Astrocyte (in vitro differentiated cells and primary cell): ENCODE results near the gene PCDHGA5. TPM values are rescaled to one million over a fixed set of nuclear protein-coding genes. Genes with fewer than 3 reads are reported as not detected.

Experiments used
- DNase-seq: peaks from one replicate; pipeline ENCODE4 v3.0.0-alpha.2; 2010; ENCODE audit warnings: low read depth
- FAIRE-seq: peaks from 2 replicates; lab custom pipeline; 2011; peaks lifted over from hg19 to GRCh38; lab: Jason Lieb, UNC
- H2AFZ ChIP-seq: 2 replicates; pipeline ENCODE4 v1.6.0; 2012; ENCODE audit warnings: low read depth, low read length, inconsistent platforms
- H3K27ac ChIP-seq: 2 replicates; pipeline ENCODE4 v1.5.1; 2011; ENCODE audit warnings: low read depth, low read length, inconsistent platforms
- H3K27me3 ChIP-seq: 2 replicates; pipeline ENCODE4 v1.6.0; 2011; ENCODE audit warnings: low read length, inconsistent platforms; ENCODE audit not compliant: insufficient read depth
- H3K36me3 ChIP-seq: 2 replicates; pipeline ENCODE4 v1.5.1; 2011; ENCODE audit warnings: low read length, inconsistent platforms; ENCODE audit not compliant: insufficient read depth
- H3K4me1 ChIP-seq: 2 replicates; pipeline ENCODE4 v1.5.1; 2011; ENCODE audit warnings: low read length, inconsistent platforms; ENCODE audit not compliant: insufficient read depth
- H3K4me2 ChIP-seq: 2 replicates; pipeline ENCODE4 v1.6.0; 2012; ENCODE audit warnings: low read length, inconsistent platforms
- H3K4me3 ChIP-seq: 2 replicates; pipeline ENCODE4 v1.5.1; 2011; ENCODE audit warnings: low read depth, mild to moderate bottlenecking, low read length, inconsistent platforms; ENCODE audit not compliant: insufficient read depth
- H3K79me2 ChIP-seq: 2 replicates; pipeline ENCODE4 v1.6.0; 2012; ENCODE audit warnings: mild to moderate bottlenecking, low read length, inconsistent platforms; ENCODE audit not compliant: insufficient read depth
- H3K9ac ChIP-seq: 2 replicates; pipeline ENCODE4 v1.6.0; 2012; ENCODE audit warnings: mild to moderate bottlenecking, low read length, inconsistent platforms
- H3K9me3 ChIP-seq: 2 replicates; pipeline ENCODE4 v1.5.1; 2012; ENCODE audit warnings: low read depth, mild to moderate bottlenecking, low read length, inconsistent platforms; ENCODE audit not compliant: insufficient read depth
- H4K20me1 ChIP-seq: 2 replicates; pipeline ENCODE4 v1.6.0; 2012; ENCODE audit warnings: low read length, inconsistent platforms; ENCODE audit not compliant: insufficient read depth
- H3K27ac Mint-ChIP-seq: one replicate; pipeline ENCODE4 v1.8.0; 2021; ENCODE audit warnings: mild to moderate bottlenecking, mixed read lengths; ENCODE audit not compliant: unreplicated experiment
- H3K27me3 Mint-ChIP-seq: one replicate; pipeline ENCODE4 v1.8.0; 2021; ENCODE audit warnings: low read depth, mixed read lengths; ENCODE audit not compliant: unreplicated experiment
- H3K36me3 Mint-ChIP-seq: one replicate; pipeline ENCODE4 v1.8.0; 2021; ENCODE audit warnings: low read depth, mixed read lengths; ENCODE audit not compliant: unreplicated experiment
- H3K4me1 Mint-ChIP-seq: one replicate; pipeline ENCODE4 v1.8.0; 2021; ENCODE audit warnings: low read depth, mixed read lengths; ENCODE audit not compliant: unreplicated experiment
- H3K4me3 Mint-ChIP-seq: one replicate; pipeline ENCODE4 v1.8.0; 2021; ENCODE audit warnings: mild to moderate bottlenecking, moderate library complexity, mixed read lengths; ENCODE audit not compliant: unreplicated experiment
- H3K9me3 Mint-ChIP-seq: one replicate; pipeline ENCODE4 v1.8.0; 2021; ENCODE audit warnings: mild to moderate bottlenecking, mixed read lengths; ENCODE audit not compliant: unreplicated experiment
- EZH2 ChIP-seq: IDR thresholded peaks from 2 replicates; pipeline ENCODE4 v1.6.1; 2012; ENCODE audit warnings: mild to moderate bottlenecking, low read length, inconsistent platforms; ENCODE audit not compliant: insufficient read depth
- total RNA-seq: library from RNA; stranded (reverse); gene quantifications from 2 replicates; pipeline ENCODE4 v1.2.1, GENCODE V29; 2021
- TF ChIP-seq, protein P1 (sequence below): IDR thresholded peaks from 2 replicates; pipeline ENCODE4 v1.5.1; 2011; ENCODE audit warnings: low read depth, mild to moderate bottlenecking, inconsistent platforms, low read length, moderate library complexity; ENCODE audit not compliant: insufficient read depth

The PCDHGA5 gene
- total RNA-seq, 1 donor from 2014 or later: 0.30 TPM

DNA sequence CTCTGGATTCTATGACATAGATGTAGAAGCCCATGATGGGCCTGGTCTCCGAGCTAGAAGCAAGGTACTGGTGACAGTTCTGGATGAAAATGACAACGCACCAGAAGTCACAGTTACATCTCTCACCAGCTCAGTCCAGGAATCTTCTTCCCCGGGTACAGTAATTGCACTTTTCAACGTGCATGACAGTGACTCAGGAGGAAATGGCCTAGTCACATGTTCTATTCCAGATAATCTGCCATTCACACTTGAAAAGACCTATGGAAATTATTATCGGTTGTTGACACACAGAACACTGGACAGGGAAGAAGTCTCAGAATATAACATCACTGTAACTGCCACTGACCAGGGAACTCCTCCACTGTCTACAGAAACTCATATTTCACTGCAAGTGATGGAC is 7.8 kb upstream of the PCDHGA5 start:
- Histone ChIP-seq H3K4me3 (no peak overlapping the region), H3K4me2 (no peak overlapping the region), H4K20me1 (no peaks in the 10 kb centered on the region), H3K27me3 (peaks cover 7% of the 10 kb centered on the region), H3K27ac (no peak overlapping the region), H3K9me3 (peaks cover 47% of the 10 kb centered on the region), H3K36me3 (no peaks in the 10 kb centered on the region), H2AFZ (no peak overlapping the region), H3K79me2 (no peaks in the 10 kb centered on the region), H3K9ac (no peak overlapping the region), H3K4me1 (no peaks in the 10 kb centered on the region)
- no peak overlapping the region for H3K4me3 Mint-ChIP-seq
- TF ChIP-seq, protein P1, sequence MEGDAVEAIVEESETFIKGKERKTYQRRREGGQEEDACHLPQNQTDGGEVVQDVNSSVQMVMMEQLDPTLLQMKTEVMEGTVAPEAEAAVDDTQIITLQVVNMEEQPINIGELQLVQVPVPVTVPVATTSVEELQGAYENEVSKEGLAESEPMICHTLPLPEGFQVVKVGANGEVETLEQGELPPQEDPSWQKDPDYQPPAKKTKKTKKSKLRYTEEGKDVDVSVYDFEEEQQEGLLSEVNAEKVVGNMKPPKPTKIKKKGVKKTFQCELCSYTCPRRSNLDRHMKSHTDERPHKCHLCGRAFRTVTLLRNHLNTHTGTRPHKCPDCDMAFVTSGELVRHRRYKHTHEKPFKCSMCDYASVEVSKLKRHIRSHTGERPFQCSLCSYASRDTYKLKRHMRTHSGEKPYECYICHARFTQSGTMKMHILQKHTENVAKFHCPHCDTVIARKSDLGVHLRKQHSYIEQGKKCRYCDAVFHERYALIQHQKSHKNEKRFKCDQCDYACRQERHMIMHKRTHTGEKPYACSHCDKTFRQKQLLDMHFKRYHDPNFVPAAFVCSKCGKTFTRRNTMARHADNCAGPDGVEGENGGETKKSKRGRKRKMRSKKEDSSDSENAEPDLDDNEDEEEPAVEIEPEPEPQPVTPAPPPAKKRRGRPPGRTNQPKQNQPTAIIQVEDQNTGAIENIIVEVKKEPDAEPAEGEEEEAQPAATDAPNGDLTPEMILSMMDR: no peak
- TF ChIP-seq EZH2: no peak
- no peaks in the 10 kb centered on the region for H3K4me1 Mint-ChIP-seq
- no peak for DNase-seq
- no peak overlapping the region for H3K27ac Mint-ChIP-seq
- peaks cover 38% of the 10 kb centered on the region for H3K9me3 Mint-ChIP-seq
- FAIRE-seq: no peak
- no peaks in the 10 kb centered on the region for H3K27me3 Mint-ChIP-seq
- peaks cover 14% of the 10 kb centered on the region for H3K36me3 Mint-ChIP-seq

DNA sequence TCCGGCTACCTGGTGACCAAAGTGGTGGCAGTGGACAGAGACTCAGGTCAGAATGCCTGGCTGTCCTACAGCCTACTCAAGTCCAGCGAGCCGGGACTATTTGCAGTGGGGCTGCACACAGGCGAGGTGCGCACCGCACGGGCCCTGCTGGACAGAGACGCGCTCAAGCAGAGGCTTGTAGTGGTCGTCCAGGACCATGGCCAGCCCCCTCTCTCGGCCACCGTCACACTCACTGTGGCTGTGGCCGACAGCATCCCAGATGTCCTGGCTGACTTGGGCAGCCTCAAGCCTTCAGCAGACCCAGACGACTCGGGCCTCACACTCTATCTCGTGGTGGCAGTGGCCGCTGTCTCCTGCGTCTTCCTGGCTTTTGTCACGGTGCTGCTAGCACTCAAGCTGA is 7.0 kb upstream of the PCDHGA5 start:
- Histone ChIP-seq H3K9me3 (peaks cover 47% of the 10 kb centered on the region), H3K9ac (no peak overlapping the region), H3K36me3 (no peaks in the 10 kb centered on the region), H2AFZ (no peak overlapping the region), H3K4me2 (no peak overlapping the region), H3K4me3 (no peak overlapping the region), H3K4me1 (no peaks in the 10 kb centered on the region), H3K27ac (no peak overlapping the region), H3K27me3 (peaks cover 8% of the 10 kb centered on the region), H3K79me2 (no peaks in the 10 kb centered on the region), H4K20me1 (no peaks in the 10 kb centered on the region)
- no peak for FAIRE-seq
- Mint-ChIP-seq H3K27ac (no peak overlapping the region), H3K9me3 (peaks cover 37% of the 10 kb centered on the region), H3K4me3 (no peak overlapping the region), H3K27me3 (no peaks in the 10 kb centered on the region), H3K36me3 (peaks cover 18% of the 10 kb centered on the region), H3K4me1 (no peaks in the 10 kb centered on the region)
- no peak for DNase-seq
- TF ChIP-seq, protein P1: no peak
- TF ChIP-seq EZH2: no peak

DNA sequence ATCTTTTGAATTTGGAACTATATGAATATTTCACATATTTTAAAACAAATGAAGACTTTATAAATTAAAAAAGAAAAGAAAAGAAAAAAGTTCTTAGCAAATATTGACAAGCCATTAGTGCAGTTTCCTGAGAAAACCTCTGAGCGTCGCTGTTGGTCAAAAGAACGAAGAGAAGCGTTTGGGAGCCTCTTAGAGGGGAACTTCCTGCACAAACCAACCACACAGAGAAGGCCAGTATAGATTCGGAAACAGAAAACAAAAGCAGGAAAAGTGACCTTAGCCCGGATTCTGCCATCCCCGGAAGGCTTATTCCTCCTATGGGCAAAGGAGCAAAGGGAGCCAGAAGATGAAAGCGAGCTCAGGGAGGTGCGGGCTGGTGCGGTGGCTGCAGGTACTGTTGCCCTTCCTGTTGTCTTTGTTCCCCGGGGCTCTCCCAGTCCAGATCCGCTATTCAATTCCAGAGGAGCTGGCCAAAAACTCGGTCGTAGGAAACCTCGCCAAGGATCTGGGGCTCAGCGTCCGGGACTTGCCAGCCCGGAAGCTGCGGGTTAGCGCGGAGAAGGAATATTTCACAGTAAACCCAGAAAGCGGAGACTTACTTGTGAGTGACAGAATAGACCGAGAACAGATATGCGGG is 4.1 kb upstream of the PCDHGA5 start, which contains the start of gene PCDHGB2:
Gene PCDHGB2 (plus strand): TSS at position 205 of the 637 bp plus-strand sequence. CDS start 142 bp downstream, at position 347.
- Histone ChIP-seq H3K27ac (no peak within 1 kb of the TSS), H4K20me1 (no peaks in the 10 kb centered on the region), H3K4me1 (no peaks in the 10 kb centered on the region), H3K4me3 (no peak within 1 kb of the TSS), H3K36me3 (no peaks in the 10 kb centered on the region), H3K27me3 (peaks cover 20% of the 10 kb centered on the region), H2AFZ (peak within 1 kb of the TSS; percentile 37), H3K9ac (peak within 1 kb of the TSS; percentile 10), H3K79me2 (no peaks in the 10 kb centered on the region), H3K4me2 (peak within 1 kb of the TSS; percentile 55), H3K9me3 (peaks cover 59% of the 10 kb centered on the region)
- Mint-ChIP-seq H3K27me3 (no peaks in the 10 kb centered on the region), H3K9me3 (peaks cover 31% of the 10 kb centered on the region), H3K4me1 (no peaks in the 10 kb centered on the region), H3K36me3 (peaks cover 21% of the 10 kb centered on the region), H3K4me3 (no peak within 1 kb of the TSS), H3K27ac (peak within 1 kb of the TSS; percentile 29)
- peak; percentile 26 for DNase-seq
- FAIRE-seq: no peak
- TF ChIP-seq, protein P1: peak; percentile 30
- no peak for TF ChIP-seq EZH2
